ENCODE results near the gene ALDH5A1.

Gene ALDH5A1

DNA sequence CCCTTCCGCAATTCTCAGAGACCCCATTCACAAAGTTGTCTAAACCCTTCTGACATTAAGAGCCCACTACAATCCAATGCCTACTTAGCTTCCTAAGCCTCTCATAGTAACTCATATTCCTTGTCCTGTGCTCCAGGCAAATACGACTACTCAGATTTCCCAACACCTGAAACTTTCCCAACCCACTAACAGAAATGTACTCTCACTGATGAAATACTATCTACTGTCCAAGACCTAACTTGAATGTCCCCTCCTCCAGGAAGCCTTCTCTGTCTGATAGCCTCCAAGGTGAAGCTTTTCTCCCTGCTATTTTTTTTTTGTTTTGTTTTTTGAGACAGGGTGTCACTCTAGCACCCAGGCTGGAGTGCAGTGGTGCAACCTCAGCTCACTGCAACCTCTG is 35.8 kb upstream of the ALDH5A1 start:
- H3K27me3 ChIP-seq: no peaks in the 10 kb centered on the region
- no peaks in the 10 kb centered on the region for H3K4me1 ChIP-seq
- TF ChIP-seq, protein P1, sequence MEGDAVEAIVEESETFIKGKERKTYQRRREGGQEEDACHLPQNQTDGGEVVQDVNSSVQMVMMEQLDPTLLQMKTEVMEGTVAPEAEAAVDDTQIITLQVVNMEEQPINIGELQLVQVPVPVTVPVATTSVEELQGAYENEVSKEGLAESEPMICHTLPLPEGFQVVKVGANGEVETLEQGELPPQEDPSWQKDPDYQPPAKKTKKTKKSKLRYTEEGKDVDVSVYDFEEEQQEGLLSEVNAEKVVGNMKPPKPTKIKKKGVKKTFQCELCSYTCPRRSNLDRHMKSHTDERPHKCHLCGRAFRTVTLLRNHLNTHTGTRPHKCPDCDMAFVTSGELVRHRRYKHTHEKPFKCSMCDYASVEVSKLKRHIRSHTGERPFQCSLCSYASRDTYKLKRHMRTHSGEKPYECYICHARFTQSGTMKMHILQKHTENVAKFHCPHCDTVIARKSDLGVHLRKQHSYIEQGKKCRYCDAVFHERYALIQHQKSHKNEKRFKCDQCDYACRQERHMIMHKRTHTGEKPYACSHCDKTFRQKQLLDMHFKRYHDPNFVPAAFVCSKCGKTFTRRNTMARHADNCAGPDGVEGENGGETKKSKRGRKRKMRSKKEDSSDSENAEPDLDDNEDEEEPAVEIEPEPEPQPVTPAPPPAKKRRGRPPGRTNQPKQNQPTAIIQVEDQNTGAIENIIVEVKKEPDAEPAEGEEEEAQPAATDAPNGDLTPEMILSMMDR (IDR thresholded peaks at IDR 0.05): no peak
- no peak for DNase-seq
- no peak overlapping the region for H3K4me3 ChIP-seq
- peaks cover 0 to 9% (median 6%) of the 10 kb centered on the region in 3 donors for H3K36me3 ChIP-seq
- no peaks in the 10 kb centered on the region for H3K9me3 ChIP-seq
- intact Hi-C loops (cut with DNase I; ENCODE audit: low total_unique reads): no loop called here
- H3K27ac ChIP-seq: no peak overlapping the region

DNA sequence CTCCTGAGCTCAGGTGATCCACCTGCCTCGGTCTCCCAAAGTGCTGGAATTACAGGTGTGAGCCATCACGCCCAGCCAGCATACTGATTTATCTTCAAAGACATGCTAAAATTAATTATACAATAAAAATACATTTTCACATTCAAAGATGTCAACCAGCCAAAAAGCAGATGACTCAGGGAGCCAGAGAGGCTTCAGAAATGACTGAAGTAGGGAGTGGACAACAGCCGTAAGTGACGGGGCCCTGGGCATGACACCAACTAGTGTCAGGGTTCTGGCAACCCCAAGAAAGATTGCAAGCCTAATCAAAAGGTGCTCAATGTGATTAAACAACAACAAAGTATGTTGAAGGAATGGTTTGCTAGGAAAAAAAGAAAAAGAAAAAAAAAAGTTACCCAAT is 33.8 kb upstream of the ALDH5A1 start:
- TF ChIP-seq, protein P1 (IDR thresholded peaks at IDR 0.05): no peak
- intact Hi-C loops (cut with DNase I; ENCODE audit: low total_unique reads): no loop called here
- Histone ChIP-seq H3K9me3 (no peaks in the 10 kb centered on the region), H3K27ac (no peak overlapping the region), H3K4me3 (no peak overlapping the region), H3K36me3 (peaks cover 0 to 8% (median 5%) of the 10 kb centered on the region in 3 donors), H3K4me1 (no peaks in the 10 kb centered on the region), H3K27me3 (no peaks in the 10 kb centered on the region)
- DNase-seq: no peak

DNA sequence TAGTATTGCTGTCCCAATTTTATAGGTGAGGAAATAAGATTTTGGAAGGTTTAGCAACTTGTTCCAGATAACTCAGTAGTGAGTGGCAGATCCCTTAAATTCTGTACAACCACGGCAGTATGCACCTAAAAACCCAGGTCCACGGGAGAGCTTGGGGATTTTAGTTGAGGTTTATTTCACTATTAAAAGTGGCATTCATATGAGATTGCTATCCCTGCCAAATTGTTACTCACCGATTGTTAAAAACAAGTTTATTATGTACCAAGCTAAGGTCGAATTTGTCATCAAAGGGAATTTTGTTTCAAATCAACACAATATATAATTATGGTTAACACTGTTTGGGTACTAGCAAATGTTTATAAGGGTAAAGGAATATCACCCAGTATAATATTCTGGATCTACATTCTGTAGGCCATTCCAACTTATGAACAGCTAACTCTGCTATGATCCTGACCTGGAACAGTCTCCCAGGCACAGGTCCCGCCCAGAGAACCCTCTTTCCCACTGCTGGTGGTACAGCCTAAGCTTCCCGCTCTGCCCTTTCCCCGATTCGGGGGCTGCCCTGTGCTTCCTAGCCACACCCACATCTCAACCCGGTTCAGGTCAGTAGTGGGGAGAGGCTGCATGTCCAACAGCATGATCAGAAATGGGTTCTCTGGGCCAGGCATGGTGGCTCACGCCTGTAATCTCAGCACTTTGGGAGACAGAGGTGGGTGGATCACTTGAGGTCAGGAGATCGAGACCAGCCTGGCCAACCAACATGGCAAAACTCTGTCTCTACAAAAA is 30.3 kb upstream of the ALDH5A1 start:
- no peak overlapping the region for H3K4me3 ChIP-seq
- H3K27me3 ChIP-seq: no peaks in the 10 kb centered on the region
- H3K27ac ChIP-seq: no peak overlapping the region
- H3K9me3 ChIP-seq: no peaks in the 10 kb centered on the region
- peaks cover 0 to 5% (median 2%) of the 10 kb centered on the region in 4 donors for H3K4me1 ChIP-seq
- H3K36me3 ChIP-seq: peaks cover 0 to 5% (median 0%) of the 10 kb centered on the region in 3 donors
- intact Hi-C loops (cut with DNase I; ENCODE audit: low total_unique reads): no loop called here
- no peak for DNase-seq
- TF ChIP-seq, protein P1 (IDR thresholded peaks at IDR 0.05): no peak

DNA sequence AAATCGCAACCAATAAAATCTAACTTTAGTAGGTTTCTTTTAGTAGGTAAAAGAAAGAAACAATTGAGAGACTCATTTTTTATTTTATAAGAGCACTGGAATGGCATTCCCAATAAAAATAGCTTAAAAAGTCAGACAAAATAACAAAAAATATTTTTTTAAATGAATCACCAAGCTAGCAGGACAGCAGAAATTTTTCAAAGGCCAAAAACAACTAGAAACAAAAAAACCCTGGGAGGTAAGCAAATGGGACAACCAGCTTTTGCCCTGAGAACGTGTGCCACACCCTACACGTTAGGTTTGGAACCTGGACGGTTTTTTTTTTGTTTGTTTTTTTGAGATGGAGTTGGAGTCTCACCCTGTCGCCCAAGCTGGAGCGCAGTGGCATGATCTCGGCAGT is 25.0 kb upstream of the ALDH5A1 start:
- intact Hi-C loops (cut with DNase I; ENCODE audit: low total_unique reads): no loop called here
- TF ChIP-seq, protein P1 (IDR thresholded peaks at IDR 0.05): no peak
- Histone ChIP-seq H3K36me3 (no peaks in the 10 kb centered on the region), H3K4me3 (no peak overlapping the region), H3K27ac (peak overlapping the region; percentile 39 to 49), H3K9me3 (no peaks in the 10 kb centered on the region), H3K27me3 (no peaks in the 10 kb centered on the region), H3K4me1 (peaks cover 0 to 28% (median 2%) of the 10 kb centered on the region in 4 donors)
- no peak for DNase-seq

DNA sequence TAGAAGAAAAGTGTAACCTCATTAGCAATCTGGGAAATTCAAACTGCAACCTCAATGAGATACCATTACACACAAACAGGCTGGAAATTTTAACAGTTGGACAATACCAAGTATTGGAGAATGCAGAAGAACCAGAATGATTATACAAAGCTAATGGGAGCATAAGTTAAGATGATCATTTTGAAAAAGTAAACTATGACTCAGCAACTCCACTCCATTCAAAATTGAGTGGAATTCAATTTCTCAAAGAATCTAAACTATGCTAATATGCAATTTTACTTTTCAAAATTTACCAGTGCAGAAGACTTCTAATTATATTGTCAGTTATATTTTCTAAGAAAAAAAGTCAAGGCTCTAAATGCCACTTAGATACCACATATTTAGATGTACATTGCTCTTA is 22.6 kb upstream of the ALDH5A1 start:
- DNase-seq: no peak
- intact Hi-C loops (cut with DNase I; ENCODE audit: low total_unique reads): no loop called here
- no peak overlapping the region for H3K27ac ChIP-seq
- no peaks in the 10 kb centered on the region for H3K36me3 ChIP-seq
- TF ChIP-seq, protein P1 (IDR thresholded peaks at IDR 0.05): no peak
- H3K9me3 ChIP-seq: no peaks in the 10 kb centered on the region
- peaks cover 0 to 26% (median under 1%) of the 10 kb centered on the region in 4 donors for H3K4me1 ChIP-seq
- no peaks in the 10 kb centered on the region for H3K27me3 ChIP-seq
- no peak overlapping the region for H3K4me3 ChIP-seq
